Lower leg skin (tissue), 3 donors: ENCODE data around the gene SPANXA2.
"Not testable (repeated sequence)": the region's sequence is repeated elsewhere in the genome, so short reads cannot be mapped to it uniquely, and the experiment has no call there.

Source experiments
- POLR2A ChIP-seq, 2 donors: fragments of 450-650 bp; IDR thresholded peaks; one replicate each; pipeline ENCODE4 v1.6.1; 2016 to 2017; ENCODE audit warnings: antibody characterized with exemption in 2 of 2, mild to moderate bottlenecking in 1 of 2, moderate library complexity in 1 of 2
- TF ChIP-seq, protein P1 (sequence below), 3 donors: fragments of 450-650 bp; IDR thresholded peaks; one replicate each; pipeline ENCODE4 v1.5.1; 2016; ENCODE audit warnings: antibody characterized with exemption in 3 of 3, mild to moderate bottlenecking in 3 of 3, moderate library complexity in 2 of 3

DNA sequence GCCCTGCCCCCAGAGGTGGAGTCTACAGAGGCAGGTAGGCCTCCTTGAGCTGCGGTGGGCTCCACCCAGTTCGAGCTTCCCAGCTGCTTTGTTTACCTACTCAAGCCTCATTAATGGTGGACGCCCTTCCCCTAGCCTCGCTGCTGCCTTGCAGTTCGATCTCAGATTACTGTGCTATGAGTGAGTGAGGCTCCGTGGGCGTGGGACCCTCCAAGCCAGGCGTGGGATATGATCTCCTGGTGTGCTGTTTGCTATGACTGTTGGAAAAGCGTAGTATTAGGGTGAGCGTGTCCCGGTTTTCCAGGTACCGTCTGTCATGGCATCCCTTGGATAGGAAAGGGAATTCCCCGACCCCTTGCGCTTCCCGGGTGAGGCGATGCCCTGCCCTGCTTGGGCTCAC lies 47.0 kb upstream of the SPANXA2 start:
- TF ChIP-seq, protein P1, sequence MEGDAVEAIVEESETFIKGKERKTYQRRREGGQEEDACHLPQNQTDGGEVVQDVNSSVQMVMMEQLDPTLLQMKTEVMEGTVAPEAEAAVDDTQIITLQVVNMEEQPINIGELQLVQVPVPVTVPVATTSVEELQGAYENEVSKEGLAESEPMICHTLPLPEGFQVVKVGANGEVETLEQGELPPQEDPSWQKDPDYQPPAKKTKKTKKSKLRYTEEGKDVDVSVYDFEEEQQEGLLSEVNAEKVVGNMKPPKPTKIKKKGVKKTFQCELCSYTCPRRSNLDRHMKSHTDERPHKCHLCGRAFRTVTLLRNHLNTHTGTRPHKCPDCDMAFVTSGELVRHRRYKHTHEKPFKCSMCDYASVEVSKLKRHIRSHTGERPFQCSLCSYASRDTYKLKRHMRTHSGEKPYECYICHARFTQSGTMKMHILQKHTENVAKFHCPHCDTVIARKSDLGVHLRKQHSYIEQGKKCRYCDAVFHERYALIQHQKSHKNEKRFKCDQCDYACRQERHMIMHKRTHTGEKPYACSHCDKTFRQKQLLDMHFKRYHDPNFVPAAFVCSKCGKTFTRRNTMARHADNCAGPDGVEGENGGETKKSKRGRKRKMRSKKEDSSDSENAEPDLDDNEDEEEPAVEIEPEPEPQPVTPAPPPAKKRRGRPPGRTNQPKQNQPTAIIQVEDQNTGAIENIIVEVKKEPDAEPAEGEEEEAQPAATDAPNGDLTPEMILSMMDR (IDR thresholded peaks at IDR 0.05) = not testable (repeated sequence)
- not testable (repeated sequence) for TF ChIP-seq POLR2A (IDR thresholded peaks at IDR 0.05)
